8988T (cell line): ENCODE data around the gene KRTAP5-9.
"Not testable (repeated sequence)": the region's sequence is repeated elsewhere in the genome, so short reads cannot be mapped to it uniquely, and the experiment has no call there.

Experiments used
- DNase-seq: peaks from one replicate; pipeline ENCODE4 v3.0.0; 2011

Gene KRTAP5-9

GRCh38 chr11:71534711-71535608 is 13.3 kb upstream of the KRTAP5-9 start:
- DNase-seq: not testable (repeated sequence)

DNA sequence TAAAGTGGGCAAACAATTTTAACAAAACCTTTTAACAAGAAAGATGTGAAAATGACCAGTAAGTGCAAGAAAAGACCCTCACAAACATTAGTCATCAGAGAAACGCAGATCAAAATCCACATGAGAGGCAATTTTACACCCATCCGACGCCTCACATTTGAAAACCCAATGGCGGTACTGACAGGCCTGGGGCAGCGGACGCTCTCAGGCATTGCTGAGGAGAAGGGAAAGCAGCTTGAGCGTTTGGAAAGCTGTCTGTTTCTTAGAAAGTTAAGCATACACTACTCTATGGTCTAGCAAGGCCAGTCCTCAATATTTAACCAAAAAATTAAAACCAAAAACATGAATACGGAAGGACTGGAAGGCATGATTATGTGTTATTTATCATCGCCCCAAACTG is 12.4 kb upstream of the KRTAP5-9 start:
- DNase-seq: no peak

GRCh38 chr11:71537537-71537936 is 10.7 kb upstream of the KRTAP5-9 start:
- DNase-seq: no peak

DNA sequence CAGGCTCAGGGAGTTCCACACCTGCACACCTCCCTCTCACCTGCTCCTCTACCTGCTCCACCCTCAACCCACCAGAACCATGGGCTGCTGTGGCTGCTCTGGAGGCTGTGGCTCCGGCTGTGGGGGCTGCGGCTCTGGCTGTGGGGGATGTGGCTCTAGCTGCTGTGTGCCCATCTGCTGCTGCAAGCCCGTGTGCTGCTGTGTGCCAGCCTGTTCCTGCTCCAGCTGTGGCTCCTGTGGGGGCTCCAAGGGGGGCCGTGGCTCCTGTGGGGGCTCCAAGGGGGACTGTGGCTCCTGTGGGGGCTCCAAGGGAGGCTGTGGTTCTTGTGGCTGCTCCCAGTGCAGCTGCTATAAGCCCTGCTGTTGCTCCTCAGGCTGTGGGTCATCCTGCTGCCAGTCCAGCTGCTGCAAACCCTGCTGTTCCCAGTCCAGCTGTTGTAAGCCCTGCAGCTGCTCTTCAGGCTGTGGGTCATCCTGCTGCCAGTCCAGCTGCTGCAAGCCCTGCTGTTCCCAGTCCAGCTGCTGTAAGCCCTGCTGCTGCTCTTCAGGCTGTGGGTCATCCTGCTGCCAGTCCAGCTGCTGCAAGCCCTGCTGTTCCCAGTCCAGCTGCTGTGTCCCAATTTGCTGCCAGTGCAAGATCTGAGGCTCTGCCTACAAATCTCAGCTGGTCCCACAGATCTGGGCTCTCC is 10.1 kb upstream of the KRTAP5-9 start, which contains the start of gene KRTAP5-8:
Gene KRTAP5-8 (plus strand): TSS at position 49 of the 689 bp plus-strand sequence. CDS start 31 bp downstream, at position 80.
- DNase-seq: not testable (repeated sequence)

DNA sequence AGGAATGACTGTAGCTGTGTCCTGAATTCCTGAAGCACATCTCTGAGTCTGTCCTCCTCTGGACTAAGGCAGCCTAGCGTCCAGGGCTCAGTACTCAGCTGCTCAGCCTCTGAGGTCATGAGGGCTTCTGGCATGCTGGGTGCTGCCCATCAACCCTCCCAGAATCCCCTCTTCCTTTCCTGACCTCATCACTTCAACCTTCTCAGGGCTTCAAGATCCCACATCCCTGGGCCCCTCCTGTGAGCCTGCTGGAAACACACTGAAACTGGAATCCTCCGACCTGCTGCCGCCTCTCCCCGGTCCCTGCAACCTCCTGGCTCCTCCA is 9.6 kb upstream of the KRTAP5-9 start:
- no peak for DNase-seq

DNA sequence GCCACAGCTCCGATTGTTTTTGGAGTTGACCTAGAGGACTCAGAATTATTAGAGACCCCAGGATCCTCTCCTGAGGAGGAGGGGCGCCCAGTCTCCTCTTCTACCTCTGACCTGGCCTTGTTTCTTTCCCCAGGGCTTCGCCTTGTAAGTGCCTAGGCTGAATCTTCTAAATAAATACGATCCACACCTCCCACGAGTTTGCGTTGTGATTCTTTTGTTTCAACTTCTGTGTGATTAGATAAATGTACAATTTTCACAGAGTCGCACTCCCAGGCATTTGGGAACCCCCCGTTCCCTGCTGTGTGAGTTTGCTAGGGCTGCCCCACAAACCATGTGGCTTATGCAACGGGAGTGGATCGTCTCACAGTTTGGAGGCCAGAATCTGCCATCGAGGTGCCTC is 9.2 kb upstream of the KRTAP5-9 start:
- DNase-seq: no peak

DNA sequence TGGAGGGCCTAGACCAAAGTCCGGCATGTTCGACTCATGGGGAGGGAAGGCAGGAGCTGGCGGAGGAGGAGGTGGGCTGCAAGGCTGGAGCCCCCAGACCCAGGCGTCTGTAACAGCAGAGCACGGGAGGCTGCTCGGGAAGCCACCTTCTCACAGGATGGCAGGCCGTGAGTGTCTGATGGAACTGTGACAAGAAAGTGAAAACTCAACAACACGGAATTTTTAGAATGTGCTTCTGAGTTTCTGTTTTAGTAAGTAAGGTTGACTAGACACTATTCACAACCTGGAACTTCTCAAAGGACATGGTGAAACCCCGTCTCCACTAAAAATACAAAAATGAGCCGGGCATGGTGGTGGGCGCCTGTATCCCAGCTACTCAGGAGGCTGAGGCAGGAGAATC is 8.2 kb upstream of the KRTAP5-9 start:
- not testable (repeated sequence) for DNase-seq

DNA sequence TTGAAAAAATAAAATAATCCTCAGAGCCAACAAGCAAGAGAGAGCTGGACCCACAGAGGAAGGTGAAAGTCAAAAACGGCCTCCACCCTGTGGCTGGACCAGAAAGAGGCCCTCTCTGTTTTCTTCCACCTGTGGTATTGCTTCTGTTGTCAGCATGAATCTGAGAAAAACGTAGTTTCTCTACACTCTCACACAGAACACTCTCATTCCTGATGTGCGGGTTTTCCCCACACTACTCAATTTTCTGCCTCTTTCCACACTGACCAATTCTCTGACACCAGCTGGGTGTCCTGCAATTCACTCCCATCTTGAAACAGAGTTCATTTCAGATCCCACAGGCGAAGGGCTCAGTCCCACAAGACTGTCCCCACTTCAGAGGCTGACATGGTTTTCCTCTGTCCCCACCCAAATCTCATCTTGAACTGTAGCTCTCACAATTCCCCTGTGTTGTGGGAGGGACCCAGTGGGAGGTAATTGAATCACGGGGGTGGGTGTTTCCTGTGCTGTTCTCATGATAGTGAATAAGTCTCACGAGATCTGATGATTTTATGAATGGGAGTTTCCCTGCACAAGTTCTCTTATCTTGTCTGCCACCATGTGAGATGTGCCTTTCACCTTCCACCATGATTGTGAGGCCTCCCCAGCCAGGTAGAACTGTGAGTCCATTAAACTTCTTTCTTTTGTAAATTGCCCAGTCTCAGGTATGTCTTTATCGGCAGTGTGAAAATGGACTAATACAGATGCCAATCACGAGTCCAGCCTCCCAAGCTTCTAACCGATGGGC is 7.5 kb upstream of the KRTAP5-9 start:
- not testable (repeated sequence) for DNase-seq

GRCh38 chr11:71542382-71542781 is 5.8 kb upstream of the KRTAP5-9 start:
- no peak for DNase-seq

DNA sequence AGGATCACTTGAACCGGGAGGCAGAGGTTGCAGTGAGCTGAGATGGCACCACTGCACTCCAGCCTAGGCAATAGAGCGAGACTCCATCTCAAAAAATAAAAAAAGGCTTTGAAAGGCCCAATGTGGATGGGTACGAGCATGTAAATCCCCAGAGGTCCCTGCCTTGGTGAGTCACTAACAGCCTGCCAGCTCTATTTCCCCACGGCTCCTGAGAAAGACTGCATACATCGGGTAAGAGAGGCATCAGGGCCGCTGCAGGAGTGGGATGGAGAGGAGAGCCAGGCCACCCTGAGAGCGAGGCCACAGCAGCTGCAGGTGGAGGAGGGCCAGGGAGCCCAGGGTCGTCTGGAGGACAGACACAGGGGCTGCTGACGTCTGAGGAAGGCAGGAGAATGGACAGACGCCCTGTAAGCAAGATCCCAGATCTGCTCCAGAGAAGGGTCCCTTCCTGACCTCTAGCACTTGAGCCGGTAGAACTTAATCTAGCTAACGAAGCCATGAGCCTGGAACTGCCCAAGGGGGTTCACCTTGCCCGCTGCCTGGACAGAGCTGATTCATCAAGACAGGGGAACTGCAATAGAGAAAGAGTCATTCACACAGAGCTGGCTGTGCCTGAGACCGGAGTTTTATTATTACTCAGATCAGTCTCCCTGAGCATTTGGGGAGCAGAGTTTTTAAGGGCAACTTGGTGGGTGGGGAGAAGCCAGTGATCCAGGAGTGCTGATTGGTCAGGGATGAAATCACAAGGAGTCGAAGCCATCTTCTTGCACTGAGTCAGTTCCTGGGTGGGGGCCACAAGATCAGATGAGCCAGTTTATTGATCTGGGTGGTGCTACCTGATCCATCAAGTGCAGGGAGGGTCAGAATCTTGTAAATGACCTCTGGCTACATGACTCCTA is 5.1 kb upstream of the KRTAP5-9 start:
- no peak for DNase-seq

- no peak for DNase-seq
Measured at GRCh38 chr11:71543866-71544265, 4.4 kb upstream of the KRTAP5-9 start.

DNA sequence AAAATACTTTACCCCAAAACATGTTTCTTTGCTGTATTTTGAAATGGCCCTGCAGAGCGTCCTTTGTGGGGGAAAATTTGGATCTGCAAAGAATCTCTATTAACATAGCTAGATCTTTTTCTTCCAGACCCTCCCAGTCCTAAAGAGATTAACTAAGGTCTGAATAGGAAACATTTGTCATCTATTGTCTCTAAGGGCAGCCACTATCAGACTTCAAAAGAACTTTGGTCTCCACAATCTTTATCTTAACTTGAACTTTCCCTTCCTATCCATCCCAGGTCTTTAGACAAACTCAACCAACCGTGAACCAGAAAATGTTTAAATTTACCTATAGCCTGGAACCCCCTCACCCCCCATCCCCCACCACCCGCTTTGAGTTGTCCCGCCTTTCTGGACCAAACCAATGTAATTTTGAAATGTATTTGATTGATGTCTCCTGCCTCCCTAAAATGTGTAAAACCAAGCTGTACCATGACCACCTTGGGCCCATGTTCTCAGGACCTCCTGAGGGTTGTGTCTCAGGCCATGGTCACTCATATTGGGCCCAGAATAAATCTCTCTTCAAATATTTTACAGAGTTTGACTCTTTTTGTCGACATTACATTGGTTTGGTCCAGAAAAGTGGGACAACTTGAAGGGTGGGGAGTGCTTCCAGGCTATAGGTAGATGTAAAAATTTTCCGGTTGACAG is 3.5 kb upstream of the KRTAP5-9 start:
- DNase-seq: no peak

DNA sequence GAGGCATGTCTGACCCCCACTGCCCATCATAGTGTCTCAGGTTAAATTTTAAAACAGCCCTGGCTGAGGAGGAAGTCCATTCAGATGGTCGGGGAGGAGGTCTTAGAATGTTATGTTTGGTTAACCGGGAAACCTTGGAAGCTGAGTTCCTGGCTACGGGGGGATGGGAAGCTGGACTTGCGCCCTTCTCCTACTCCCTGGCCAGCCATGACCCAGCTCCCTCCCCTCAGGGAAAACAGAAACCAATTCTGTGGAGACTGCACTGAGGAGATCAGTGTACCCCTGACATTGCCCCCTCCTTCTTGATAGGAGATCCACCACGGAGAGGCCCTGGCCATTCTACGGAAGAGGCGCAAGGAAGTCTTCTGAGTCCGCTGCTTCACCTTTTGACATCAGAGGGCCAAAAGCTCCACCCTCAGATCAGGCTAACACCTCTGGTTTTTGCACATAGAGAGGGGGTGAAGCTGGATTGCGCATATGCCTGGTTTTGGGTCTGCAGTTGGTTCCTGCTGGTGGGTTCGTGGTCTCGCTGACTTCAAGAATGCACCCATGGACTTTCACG is 2.7 kb upstream of the KRTAP5-9 start:
- DNase-seq: no peak

GRCh38 chr11:71548716-71549151 is 514 bp downstream of the KRTAP5-9 start:
- no peak for DNase-seq

GRCh38 chr11:71551711-71552110 is 3.5 kb downstream of the KRTAP5-9 start:
- no peak for DNase-seq

GRCh38 chr11:71554996-71555395 is 6.8 kb downstream of the KRTAP5-9 start:
- DNase-seq: no peak

- DNase-seq: no peak
Measured at GRCh38 chr11:71555508-71555907, 7.3 kb downstream of the KRTAP5-9 start.

DNA sequence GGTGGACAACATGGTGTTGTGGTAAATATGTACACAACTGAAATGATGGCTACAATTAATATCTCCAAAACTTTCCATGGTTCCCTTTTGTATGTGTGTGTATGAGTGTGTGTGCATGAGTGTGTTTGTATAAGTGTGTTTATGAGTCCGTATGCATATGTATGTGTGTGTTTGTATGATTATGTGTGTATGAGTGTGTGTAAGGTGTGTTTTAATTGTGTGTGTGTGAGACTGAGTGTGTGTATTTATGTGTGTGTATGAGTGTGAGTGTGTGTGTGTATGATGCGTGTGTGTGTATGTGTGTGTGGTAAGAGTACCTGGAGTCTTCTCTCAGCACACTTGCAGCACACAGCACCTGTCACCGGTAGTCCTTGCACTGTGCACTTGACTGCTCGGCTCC is 7.8 kb downstream of the KRTAP5-9 start:
- no peak for DNase-seq

DNA sequence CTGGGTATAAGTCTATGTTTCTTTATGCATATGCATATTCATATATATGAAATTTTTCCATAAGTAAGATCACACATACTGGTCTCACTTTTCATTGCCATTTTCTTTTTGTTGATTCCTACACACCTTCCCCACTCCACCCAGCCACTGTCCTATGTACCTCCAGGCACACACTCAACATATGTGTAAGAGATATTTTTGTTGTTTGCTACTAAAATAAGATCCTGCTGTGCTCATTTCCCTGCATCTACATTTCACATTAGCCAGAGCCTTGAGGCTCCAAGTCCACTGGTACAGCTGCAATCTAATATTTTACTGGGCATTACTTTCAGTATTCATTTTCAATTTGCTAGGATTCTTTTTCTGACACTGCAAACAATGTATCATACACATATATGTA is 9.0 kb downstream of the KRTAP5-9 start:
- DNase-seq: no peak

DNA sequence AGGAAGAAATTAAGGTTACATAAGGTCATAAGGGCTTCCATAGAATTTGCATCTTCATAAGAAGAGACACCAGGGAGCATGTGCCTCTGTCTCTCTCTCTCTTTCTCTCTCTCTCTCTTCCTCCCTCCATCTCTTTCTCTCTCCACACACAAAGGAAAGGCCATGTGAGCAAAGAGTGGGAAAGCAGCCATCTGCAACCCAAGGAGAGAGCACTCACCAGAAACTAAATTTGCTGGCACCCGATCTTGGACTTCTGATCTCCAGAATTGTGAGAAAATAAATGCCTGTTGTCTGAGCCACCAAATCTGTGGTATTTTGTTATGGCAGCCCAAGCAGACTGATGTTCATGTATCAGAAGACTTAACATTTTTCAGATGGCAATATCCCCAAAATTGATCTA is 10.8 kb downstream of the KRTAP5-9 start:
- no peak for DNase-seq

GRCh38 chr11:71562120-71562519 is 13.9 kb downstream of the KRTAP5-9 start:
- DNase-seq: no peak
